Measurements from ENCODE around the gene PLEKHG4. TPM values are rescaled to one million over a fixed set of nuclear protein-coding genes. Genes with fewer than 3 reads are reported as not detected.

PLEKHG4 gene
- total and polyA plus RNA-seq, 9 of the 15 experiments (the other 6 are each of a cell fraction or from before 2014, with no cell fraction given): 3.7 to 36.8 (median 17.9) TPM

GRCh38 chr16:67247192-67248072 is 31.9 kb upstream of the PLEKHG4 start, which contains the start of gene FHOD1 (continued):
- TF ChIP-seq MGA (IDR thresholded peaks at IDR 0.05) (peak; percentile 87), C11orf30 (IDR thresholded peaks at IDR 0.05; ENCODE audit: low read depth) (no peak), CBX5 (IDR thresholded peaks at IDR 0.05; ENCODE audit: borderline replicate concordance, low read depth) (no peak), CHD1 (IDR thresholded peaks at IDR 0.05; ENCODE audit: low read length) (no peak), MYNN (IDR thresholded peaks at IDR 0.05) (no peak), MYNN (CRISPR knock-in tag; IDR thresholded peaks at IDR 0.05) (no peak), DDX20 (tag; IDR thresholded peaks at IDR 0.05; ENCODE audit: low read depth) (no peak), MCM2 (IDR thresholded peaks at IDR 0.05; ENCODE audit: low read depth) (no peak)
- TF ChIP-seq, protein P1, sequence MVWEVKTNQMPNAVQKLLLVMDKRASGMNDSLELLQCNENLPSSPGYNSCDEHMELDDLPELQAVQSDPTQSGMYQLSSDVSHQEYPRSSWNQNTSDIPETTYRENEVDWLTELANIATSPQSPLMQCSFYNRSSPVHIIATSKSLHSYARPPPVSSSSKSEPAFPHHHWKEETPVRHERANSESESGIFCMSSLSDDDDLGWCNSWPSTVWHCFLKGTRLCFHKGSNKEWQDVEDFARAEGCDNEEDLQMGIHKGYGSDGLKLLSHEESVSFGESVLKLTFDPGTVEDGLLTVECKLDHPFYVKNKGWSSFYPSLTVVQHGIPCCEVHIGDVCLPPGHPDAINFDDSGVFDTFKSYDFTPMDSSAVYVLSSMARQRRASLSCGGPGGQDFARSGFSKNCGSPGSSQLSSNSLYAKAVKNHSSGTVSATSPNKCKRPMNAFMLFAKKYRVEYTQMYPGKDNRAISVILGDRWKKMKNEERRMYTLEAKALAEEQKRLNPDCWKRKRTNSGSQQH (CRISPR knock-in tag; IDR thresholded peaks at IDR 0.05): no peak
- TF ChIP-seq, protein P2, sequence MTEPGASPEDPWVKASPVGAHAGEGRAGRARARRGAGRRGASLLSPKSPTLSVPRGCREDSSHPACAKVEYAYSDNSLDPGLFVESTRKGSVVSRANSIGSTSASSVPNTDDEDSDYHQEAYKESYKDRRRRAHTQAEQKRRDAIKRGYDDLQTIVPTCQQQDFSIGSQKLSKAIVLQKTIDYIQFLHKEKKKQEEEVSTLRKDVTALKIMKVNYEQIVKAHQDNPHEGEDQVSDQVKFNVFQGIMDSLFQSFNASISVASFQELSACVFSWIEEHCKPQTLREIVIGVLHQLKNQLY (CRISPR knock-in tag; conservative IDR thresholded peaks at IDR 0.05): no peak
- TF ChIP-seq, protein P3, sequence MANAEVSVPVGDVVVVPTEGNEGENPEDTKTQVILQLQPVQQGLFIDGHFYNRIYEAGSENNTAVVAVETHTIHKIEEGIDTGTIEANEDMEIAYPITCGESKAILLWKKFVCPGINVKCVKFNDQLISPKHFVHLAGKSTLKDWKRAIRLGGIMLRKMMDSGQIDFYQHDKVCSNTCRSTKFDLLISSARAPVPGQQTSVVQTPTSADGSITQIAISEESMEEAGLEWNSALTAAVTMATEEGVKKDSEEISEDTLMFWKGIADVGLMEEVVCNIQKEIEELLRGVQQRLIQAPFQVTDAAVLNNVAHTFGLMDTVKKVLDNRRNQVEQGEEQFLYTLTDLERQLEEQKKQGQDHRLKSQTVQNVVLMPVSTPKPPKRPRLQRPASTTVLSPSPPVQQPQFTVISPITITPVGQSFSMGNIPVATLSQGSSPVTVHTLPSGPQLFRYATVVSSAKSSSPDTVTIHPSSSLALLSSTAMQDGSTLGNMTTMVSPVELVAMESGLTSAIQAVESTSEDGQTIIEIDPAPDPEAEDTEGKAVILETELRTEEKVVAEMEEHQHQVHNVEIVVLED (CRISPR knock-in tag; IDR thresholded peaks at IDR 0.05): no peak
